GM12878 (cell line): ENCODE data around the gene MEF2C. TPM values are rescaled to one million over a fixed set of nuclear protein-coding genes. Genes with fewer than 3 reads are reported as not detected.

ENCODE experiments used
- ATF3 ChIP-seq: IDR thresholded peaks from 2 replicates; pipeline ENCODE4 v1.6.1; 2011; ENCODE audit warnings: low read depth, mild to moderate bottlenecking, low read length, moderate library complexity, borderline replicate concordance; ENCODE audit errors: extremely low read depth
- DPF2 ChIP-seq: fragments of 450-650 bp; IDR thresholded peaks from 2 replicates; pipeline ENCODE4 v1.6.1; 2017; ENCODE audit warnings: mild to moderate bottlenecking
- E2F4 ChIP-seq: IDR thresholded peaks from 2 replicates; pipeline ENCODE4 v1.6.1; 2012; ENCODE audit warnings: low read depth, low read length, improper control_type of control experiment
- EGR1 ChIP-seq, 2 experiments: IDR thresholded peaks; 1 replicate in 1 of 2; 2 replicates in 1 of 2; pipeline ENCODE4 v1.6.1; 2011 to 2012; ENCODE audit warnings: low read depth in 2 of 2, low read length in 2 of 2, borderline replicate concordance in 1 of 2, mild to moderate bottlenecking in 1 of 2, moderate library complexity in 1 of 2
- EP300 ChIP-seq, 2 experiments: fragments of 150-350 bp in 1 of 2; IDR thresholded peaks; 2 replicates each; pipeline ENCODE4 v1.6.1; 2011 to 2012; ENCODE audit warnings: low read depth in 2 of 2, low read length in 2 of 2, borderline replicate concordance in 1 of 2, improper control_type of control experiment in 1 of 2, inconsistent platforms in 1 of 2; ENCODE audit not compliant: control insufficient read depth in 1 of 2
- FOS ChIP-seq: IDR thresholded peaks from 3 replicates; pipeline ENCODE4 v1.6.1; 2011; ENCODE audit warnings: borderline replicate concordance; ENCODE audit not compliant: insufficient read length; ENCODE audit errors: extremely low read depth
- FOXM1 ChIP-seq: IDR thresholded peaks from 2 replicates; pipeline ENCODE4 v1.6.1; 2012; ENCODE audit warnings: low read depth, mild to moderate bottlenecking, inconsistent platforms, low read length, moderate library complexity
- GABPA ChIP-seq: IDR thresholded peaks from 2 replicates; pipeline ENCODE4 v1.6.1; 2014; ENCODE audit warnings: antibody characterized with exemption, low read depth, mild to moderate bottlenecking, inconsistent platforms
- KDM1A ChIP-seq: fragments of 200-600 bp; sonication (generic); IDR thresholded peaks from 2 replicates; pipeline ENCODE4 v1.6.1; 2016; ENCODE audit warnings: borderline replicate concordance
- NFIC ChIP-seq: IDR thresholded peaks from 2 replicates; pipeline ENCODE4 v1.6.1; 2012; ENCODE audit warnings: low read depth, mild to moderate bottlenecking, inconsistent platforms, low read length, moderate library complexity
- NR2C1 ChIP-seq: fragments of 450-650 bp; IDR thresholded peaks from 2 replicates; pipeline ENCODE4 v1.6.1; 2017; ENCODE audit warnings: antibody characterized with exemption, mild to moderate bottlenecking, moderate library complexity
- NR2C2 ChIP-seq: IDR thresholded peaks from 2 replicates; pipeline ENCODE4 v1.6.1; 2011; ENCODE audit warnings: borderline replicate concordance, low read depth; ENCODE audit not compliant: control insufficient read depth, insufficient read length
- PKNOX1 ChIP-seq: fragments of 450-650 bp; IDR thresholded peaks from 2 replicates; pipeline ENCODE4 v1.6.1; 2016; ENCODE audit warnings: mild to moderate bottlenecking
- POU2F2 ChIP-seq: IDR thresholded peaks from 3 replicates; pipeline ENCODE4 v1.6.1; 2011; ENCODE audit warnings: low read depth, mild to moderate bottlenecking, low read length, borderline replicate concordance
- RELB ChIP-seq: fragments of 450-650 bp; IDR thresholded peaks from 2 replicates; pipeline ENCODE4 v1.6.1; 2017; ENCODE audit warnings: low read depth, mild to moderate bottlenecking, moderate library complexity
- RFX5 ChIP-seq: IDR thresholded peaks from 2 replicates; pipeline ENCODE4 v1.6.1; 2011; ENCODE audit warnings: low read depth, low read length, improper control_type of control experiment
- SRF ChIP-seq, 2 experiments: IDR thresholded peaks; 2 replicates each; pipeline ENCODE4 v1.6.1; 2011; ENCODE audit warnings: low read depth in 2 of 2, low read length in 2 of 2, mild to moderate bottlenecking in 1 of 2, moderate library complexity in 1 of 2
- TARDBP ChIP-seq: IDR thresholded peaks from 2 replicates; pipeline ENCODE4 v1.6.1; 2016; ENCODE audit warnings: borderline replicate concordance
- TCF7 ChIP-seq: IDR thresholded peaks from 2 replicates; pipeline ENCODE4 v1.6.1; 2014; ENCODE audit warnings: antibody characterized with exemption, borderline replicate concordance
- WRNIP1 ChIP-seq: IDR thresholded peaks from 2 replicates; pipeline ENCODE4 v1.6.1; 2011; ENCODE audit warnings: low read depth, low read length, improper control_type of control experiment, borderline replicate concordance
- ZBTB11 ChIP-seq: fragments of 450-650 bp; formaldehyde crosslinking; IDR thresholded peaks from 2 replicates; pipeline ENCODE4 v1.5.0; 2022; ENCODE audit warnings: mild to moderate bottlenecking, missing genetic modification characterization
- polyA plus RNA-seq, 11 experiments: library from polyadenylated mRNA; depleted of rRNA in 4 of 11; unstranded in 6 of 11; stranded (reverse) in 5 of 11; fragments of >200 nt; fragmentation: Nextera tagmentation in 4 of 11; fragmentation: Illumina TruSeq in 1 of 11; extraction: Ambion mirVana in 4 of 11; extraction: Trizol in 1 of 11; gene quantifications; 1 replicate in 1 of 11; 2 replicates in 10 of 11; pipeline versions ENCODE4 v1.2.1 to v1.2.3, GENCODE V29; 2011 to 2016; ENCODE audit warnings: inconsistent platforms in 2 of 11, missing spikeins in 2 of 11, low read depth in 1 of 11
- total RNA-seq, 4 experiments: library from RNA; depleted of rRNA in 3 of 4; stranded (reverse); fragments of >200 nt in 3 of 4; fragmentation: Illumina TruSeq in 1 of 4; extraction: Trizol in 1 of 4; gene quantifications; 2 replicates each; pipeline versions ENCODE4 v1.2.1 to v1.2.3, GENCODE V29; 2013 to 2021

Gene MEF2C
- total and polyA plus RNA-seq, 10 of the 15 experiments (the other 5 are each of a cell fraction or from before 2014, with no cell fraction given), result 104 to 225 (median 180) TPM

GRCh38 chr5:88826646-88827585, 56.1 kb downstream of the MEF2C start (continued):
- no peak for TF ChIP-seq ZBTB11 (CRISPR knock-in tag)
- no peak for TF ChIP-seq KDM1A
- no peak for TF ChIP-seq RFX5
- peak in 1 of 2 experiments; percentile 61; a peak in 1 of 3 replicates for TF ChIP-seq EGR1 (IDR thresholded peaks at IDR 0.05; ENCODE audit: borderline replicate concordance in 1 of 2, low read depth in 2 of 2, low read length in 2 of 2)
- peak; percentile 96 for TF ChIP-seq PKNOX1
- no peak for TF ChIP-seq WRNIP1
- TF ChIP-seq RELB, result peak; percentile 99
- TF ChIP-seq EP300 (IDR thresholded peaks at IDR 0.05; ENCODE audit: borderline replicate concordance in 1 of 2, control insufficient read depth in 1 of 2, low read depth in 2 of 2, low read length in 2 of 2), result peak; percentile 95 to 96
- peak in 1 of 2 experiments; percentile 56; a peak in 1 of 4 replicates for TF ChIP-seq SRF (IDR thresholded peaks at IDR 0.05; ENCODE audit: low read depth in 2 of 2, low read length in 2 of 2)
- TF ChIP-seq E2F4, result no peak
- TF ChIP-seq DPF2, result peak; percentile 99
- TF ChIP-seq FOS, result no peak
- peak; percentile 49; the same call in 1 of the 2 replicates for TF ChIP-seq TCF7
- TF ChIP-seq POU2F2, result 0 out of 3 replicates have a peak, but pooled peaks have one; percentile 23
- TF ChIP-seq NFIC, result peak; percentile 98
- no peak for TF ChIP-seq NR2C2
- no peak for TF ChIP-seq NR2C1
- TF ChIP-seq TARDBP, result no peak
- TF ChIP-seq FOXM1, result peak; percentile 95
- TF ChIP-seq ATF3, result no peak
- TF ChIP-seq GABPA, result peak; percentile 78
